ENCODE results near the gene RPS17. TPM values are rescaled to one million over a fixed set of nuclear protein-coding genes. Genes with fewer than 3 reads are reported as not detected.
"Not testable (repeated sequence)": the region's sequence is repeated elsewhere in the genome, so short reads cannot be mapped to it uniquely, and the experiment has no call there.

RPS17 gene
- total RNA-seq, 1 experiment from 2014 or later: 1,992 TPM

DNA sequence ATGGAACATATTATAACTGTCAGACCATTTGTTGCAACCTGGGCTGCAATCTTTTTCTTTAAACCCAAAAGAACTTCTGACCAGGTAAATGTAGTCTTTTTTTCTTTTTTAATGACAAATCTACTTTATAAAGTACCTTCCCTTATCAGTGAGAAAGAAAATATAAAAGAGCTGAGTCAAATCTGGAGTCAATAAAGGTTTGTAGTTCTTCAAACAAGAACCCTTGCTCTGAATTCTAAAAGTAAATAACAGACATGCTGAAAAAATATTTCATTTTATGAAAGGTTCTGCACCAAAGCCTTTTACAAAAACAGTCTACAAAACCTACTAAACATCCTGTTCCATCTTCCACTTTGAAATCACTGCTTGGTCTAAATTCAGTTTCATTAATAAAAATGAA lies 42.3 kb downstream of the RPS17 start:
- H3K4me1 Mint-ChIP-seq (ENCODE audit: low read depth, unreplicated experiment); POLR2A ChIA-PET; H3K27me3 Mint-ChIP-seq (ENCODE audit: insufficient read depth, unreplicated experiment); H3K36me3 ChIP-seq (ENCODE audit: control insufficient read depth, insufficient read depth, low read length); H3K9me3 ChIP-seq; BruUV-seq (replicated peaks); H3K4me1 ChIP-seq; intact Hi-C loops (cut with micrococcal nuclease; ENCODE audit: unreplicated experiment); H3K27me3 ChIP-seq (replicated peaks; ENCODE audit: control insufficient read depth, insufficient read depth, low read length); CTCF ChIA-PET; H3K36me3 Mint-ChIP-seq (ENCODE audit: insufficient read depth, unreplicated experiment); H3K4me3 Mint-ChIP-seq (ENCODE audit: unreplicated experiment); H3K4me3 ChIP-seq (ENCODE audit: low read depth, low read length); H3K9me3 Mint-ChIP-seq (ENCODE audit: unreplicated experiment); DNase-seq; H3K27ac Mint-ChIP-seq (ENCODE audit: unreplicated experiment): not testable (repeated sequence)

DNA sequence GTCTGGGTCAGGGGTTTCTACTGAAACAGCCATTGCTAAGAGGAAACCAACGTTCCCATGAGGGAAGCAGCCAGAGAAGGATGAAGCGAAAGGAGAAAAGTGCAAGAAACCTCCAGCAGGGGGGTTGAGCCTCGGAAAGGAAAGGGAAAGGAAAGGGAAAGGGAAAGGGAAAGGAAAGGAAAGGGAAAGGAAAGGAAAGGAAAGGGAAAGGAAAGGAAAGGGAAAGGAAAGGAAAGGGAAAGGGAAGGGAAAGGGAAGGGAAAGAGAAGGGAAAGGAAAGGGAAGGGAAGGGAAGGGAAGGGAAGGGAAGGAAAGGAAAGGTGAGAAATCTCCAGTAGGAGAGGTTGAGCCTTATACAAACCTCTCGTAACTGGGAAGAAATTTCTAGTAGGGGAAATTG lies 52.0 kb downstream of the RPS17 start:
- H3K27me3 Mint-ChIP-seq (ENCODE audit: insufficient read depth, unreplicated experiment); H3K9me3 ChIP-seq; POLR2A ChIA-PET; H3K27ac Mint-ChIP-seq (ENCODE audit: unreplicated experiment); CTCF ChIA-PET; H3K4me3 Mint-ChIP-seq (ENCODE audit: unreplicated experiment); H3K4me1 ChIP-seq; BruUV-seq (replicated peaks); H3K36me3 Mint-ChIP-seq (ENCODE audit: insufficient read depth, unreplicated experiment); H3K36me3 ChIP-seq (ENCODE audit: control insufficient read depth, insufficient read depth, low read length); H3K27me3 ChIP-seq (replicated peaks; ENCODE audit: control insufficient read depth, insufficient read depth, low read length); H3K4me3 ChIP-seq (ENCODE audit: low read depth, low read length); intact Hi-C loops (cut with micrococcal nuclease; ENCODE audit: unreplicated experiment); H3K9me3 Mint-ChIP-seq (ENCODE audit: unreplicated experiment); H3K4me1 Mint-ChIP-seq (ENCODE audit: low read depth, unreplicated experiment): not testable (repeated sequence)
- DNase-seq: peak in 1 of 2 experiments; percentile 21
- TF ChIP-seq, protein P1, sequence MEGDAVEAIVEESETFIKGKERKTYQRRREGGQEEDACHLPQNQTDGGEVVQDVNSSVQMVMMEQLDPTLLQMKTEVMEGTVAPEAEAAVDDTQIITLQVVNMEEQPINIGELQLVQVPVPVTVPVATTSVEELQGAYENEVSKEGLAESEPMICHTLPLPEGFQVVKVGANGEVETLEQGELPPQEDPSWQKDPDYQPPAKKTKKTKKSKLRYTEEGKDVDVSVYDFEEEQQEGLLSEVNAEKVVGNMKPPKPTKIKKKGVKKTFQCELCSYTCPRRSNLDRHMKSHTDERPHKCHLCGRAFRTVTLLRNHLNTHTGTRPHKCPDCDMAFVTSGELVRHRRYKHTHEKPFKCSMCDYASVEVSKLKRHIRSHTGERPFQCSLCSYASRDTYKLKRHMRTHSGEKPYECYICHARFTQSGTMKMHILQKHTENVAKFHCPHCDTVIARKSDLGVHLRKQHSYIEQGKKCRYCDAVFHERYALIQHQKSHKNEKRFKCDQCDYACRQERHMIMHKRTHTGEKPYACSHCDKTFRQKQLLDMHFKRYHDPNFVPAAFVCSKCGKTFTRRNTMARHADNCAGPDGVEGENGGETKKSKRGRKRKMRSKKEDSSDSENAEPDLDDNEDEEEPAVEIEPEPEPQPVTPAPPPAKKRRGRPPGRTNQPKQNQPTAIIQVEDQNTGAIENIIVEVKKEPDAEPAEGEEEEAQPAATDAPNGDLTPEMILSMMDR (IDR thresholded peaks at IDR 0.05; ENCODE audit: insufficient read depth in 1 of 2, low read depth in 1 of 2, low read length in 1 of 2, severe bottlenecking in 1 of 2, unreplicated experiment in 1 of 2): peak in 1 of 2 experiments; percentile 4

DNA sequence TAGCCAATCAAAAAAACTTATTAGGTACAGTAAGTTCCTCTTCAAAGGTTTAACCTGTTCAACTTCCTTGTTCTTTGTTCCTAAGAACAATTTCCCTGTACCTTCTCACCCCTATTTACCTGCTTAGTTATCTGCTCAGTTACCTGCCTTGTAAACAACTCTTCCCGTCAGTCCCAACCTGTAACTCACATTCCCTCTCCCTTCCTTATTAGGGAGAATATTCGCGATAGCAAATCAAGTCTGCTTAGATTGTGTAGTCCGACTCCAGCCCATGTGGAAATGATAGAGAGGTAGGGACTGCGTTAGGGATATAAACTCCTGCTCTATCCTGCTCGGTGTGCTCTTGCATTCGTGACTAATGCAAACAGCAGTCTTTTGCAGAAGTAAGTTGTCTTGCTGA lies 53.2 kb downstream of the RPS17 start:
- H3K27ac Mint-ChIP-seq (ENCODE audit: unreplicated experiment); H3K4me3 Mint-ChIP-seq (ENCODE audit: unreplicated experiment); H3K9me3 Mint-ChIP-seq (ENCODE audit: unreplicated experiment); H3K27me3 ChIP-seq (replicated peaks; ENCODE audit: control insufficient read depth, insufficient read depth, low read length); DNase-seq; H3K4me3 ChIP-seq (ENCODE audit: low read depth, low read length); POLR2A ChIA-PET; H3K36me3 ChIP-seq (ENCODE audit: control insufficient read depth, insufficient read depth, low read length); H3K36me3 Mint-ChIP-seq (ENCODE audit: insufficient read depth, unreplicated experiment); H3K9me3 ChIP-seq; H3K27me3 Mint-ChIP-seq (ENCODE audit: insufficient read depth, unreplicated experiment); H3K4me1 ChIP-seq; intact Hi-C loops (cut with micrococcal nuclease; ENCODE audit: unreplicated experiment); CTCF ChIA-PET; H3K4me1 Mint-ChIP-seq (ENCODE audit: low read depth, unreplicated experiment); BruUV-seq (replicated peaks): not testable (repeated sequence)

Other genes with a start within 250 kb of the RPS17 start
- gene GOLGA6L10, start 191.0 kb downstream of the RPS17 start, total RNA-seq (2022): 3.4 and 3.8 TPM in 2 replicates
- gene GOLGA6L9, start 110.6 kb downstream of the RPS17 start, total RNA-seq (2022): 3.6 and 4.1 TPM in 2 replicates
- gene CPEB1, start 106.9 kb upstream of the RPS17 start, total RNA-seq (2022): 0.82 and 1.6 TPM in 2 replicates
- 0.37 and 0.82 TPM in 2 replicates for gene AP3B2, start 169.4 kb upstream of the RPS17 start, total RNA-seq (2022)